Jurkat, Clone E6-1 (cell line): ENCODE results near the gene STK11.
A peak's percentile ranks its signal among the peaks of the same experiment; 100 is the strongest.

Source experiments
- DNase-seq: peaks from one replicate; pipeline ENCODE4 v3.0.0-alpha.2; 2011; ENCODE audit warnings: low read depth, low spot score
- H3K4me3 ChIP-seq: 2 replicates; pipeline ENCODE4 v1.5.1; 2011; ENCODE audit warnings: mild to moderate bottlenecking, low read length, control low read depth, moderate library complexity

Gene STK11

GRCh38 chr19:1276628-1277022, 71.0 kb downstream of the STK11 start:
- H3K4me3 ChIP-seq = peak overlapping the region; percentile 88
- DNase-seq = no peak

- no peak for DNase-seq
- H3K4me3 ChIP-seq = peak overlapping the region; percentile 88
These were observed 71.5 kb downstream of the STK11 start for GRCh38 chr19:1277061-1277460.
